K562 (cell line): ENCODE measurements around the gene MARCKSL1. TPM values are rescaled to one million over a fixed set of nuclear protein-coding genes. Genes with fewer than 3 reads are reported as not detected.

Source experiments
- CEBPG ChIP-seq, 3 experiments: fragments of 200-800 bp in 1 of 3; sonication (Bioruptor generic) in 1 of 3; sonication (generic) in 1 of 3; formaldehyde crosslinking in 1 of 3; IDR thresholded peaks in 2 of 3; conservative IDR thresholded peaks in 1 of 3; 2 replicates each; pipeline versions ENCODE4 v1.6.1 to v1.8.0; 2016 to 2022; ENCODE audit warnings: missing compliant biosample characterization in 2 of 3, missing genetic modification characterization in 2 of 3, mild to moderate bottlenecking in 1 of 3, missing genetic modification reagents in 1 of 3
- DDX20 ChIP-seq: fragments of 450-650 bp; IDR thresholded peaks from 2 replicates; pipeline ENCODE4 v1.6.1; 2016; ENCODE audit warnings: missing genetic modification characterization, low read depth, mild to moderate bottlenecking, missing compliant biosample characterization, moderate library complexity
- FOXK1 ChIP-seq: sonication (generic); formaldehyde crosslinking; IDR thresholded peaks from 2 replicates; pipeline ENCODE4 v1.8.0; 2022; ENCODE audit warnings: missing genetic modification reagents, mild to moderate bottlenecking, borderline replicate concordance
- GABPB1 ChIP-seq: sonication (generic); formaldehyde crosslinking; IDR thresholded peaks from 2 replicates; pipeline ENCODE4 v1.8.0; 2022; ENCODE audit warnings: mild to moderate bottlenecking, missing genetic modification reagents
- GTF2E2 ChIP-seq: fragments of 200-800 bp; sonication (Bioruptor generic); IDR thresholded peaks from 2 replicates; pipeline ENCODE4 v1.6.1; 2016; ENCODE audit warnings: missing genetic modification characterization, missing compliant biosample characterization
- HDAC2 ChIP-seq: fragments of 450-650 bp; IDR thresholded peaks from 2 replicates; pipeline ENCODE4 v1.6.1; 2016; ENCODE audit warnings: mild to moderate bottlenecking
- MYC ChIP-seq, 2 experiments: fragments of 250-450 bp in 1 of 2; sonication (Bioruptor Pico) in 1 of 2; IDR thresholded peaks; 2 replicates each; pipeline versions ENCODE4 v1.5.1 to v1.6.1; 2012 to 2021; ENCODE audit warnings: low read depth in 2 of 2, borderline replicate concordance in 1 of 2, improper control_type of control experiment in 1 of 2, low read length in 1 of 2, mild to moderate bottlenecking in 1 of 2, moderate library complexity in 1 of 2
- NFXL1 ChIP-seq: fragments of 450-650 bp; formaldehyde crosslinking; IDR thresholded peaks from 2 replicates; pipeline ENCODE4 v1.4.0; 2021; ENCODE audit warnings: mild to moderate bottlenecking
- SAP30 ChIP-seq: fragments of 200-600 bp; sonication (generic); IDR thresholded peaks from 2 replicates; pipeline ENCODE4 v1.6.1; 2012; ENCODE audit warnings: borderline replicate concordance, low read depth, mild to moderate bottlenecking, moderate library complexity, low read length, control low read depth, inconsistent platforms; ENCODE audit not compliant: insufficient read depth, poor library complexity, severe bottlenecking
- TCF3 ChIP-seq: sonication (generic); formaldehyde crosslinking; IDR thresholded peaks from 2 replicates; pipeline ENCODE4 v1.4.0; 2020; ENCODE audit warnings: mild to moderate bottlenecking, missing genetic modification reagents
- TCF7L2 ChIP-seq: fragments of 150-350 bp; IDR thresholded peaks from 2 replicates; pipeline ENCODE4 v1.6.1; 2016; ENCODE audit warnings: low read depth, mild to moderate bottlenecking, low read length, moderate library complexity
- polyA plus RNA-seq, 8 experiments: library from polyadenylated mRNA; depleted of rRNA in 4 of 8; stranded (reverse) in 5 of 8; unstranded in 3 of 8; fragments of >200 nt; fragmentation: Nextera tagmentation in 2 of 8; fragmentation: Illumina TruSeq in 1 of 8; extraction: Ambion mirVana in 2 of 8; extraction: Trizol in 1 of 8; gene quantifications; 2 replicates each; pipeline versions ENCODE4 v1.2.1 to v1.2.3, GENCODE V29; 2011 to 2014; ENCODE audit warnings: inconsistent platforms in 1 of 8, missing spikeins in 1 of 8
- total RNA-seq, 7 experiments: library from RNA; depleted of rRNA in 6 of 7; stranded (reverse); fragments of >200 nt in 6 of 7; fragmentation: Illumina TruSeq in 2 of 7; extraction: Trizol in 2 of 7; gene quantifications; 2 replicates each; pipeline versions ENCODE4 v1.2.1 to v1.2.3, GENCODE V29; 2011 to 2021; ENCODE audit warnings: low replicate concordance in 1 of 7
- TF ChIP-seq, protein P1 (sequence below): fragments of 200-800 bp; sonication (Bioruptor generic); IDR thresholded peaks from 2 replicates; pipeline ENCODE4 v1.6.1; 2017; ENCODE audit warnings: missing genetic modification characterization, missing compliant biosample characterization
- TF ChIP-seq, protein P2 (sequence below), 3 experiments: fragments of 200-800 bp in 1 of 3; fragments of 250-450 bp in 1 of 3; fragments of 450-650 bp in 1 of 3; sonication (Bioruptor Pico) in 1 of 3; sonication (Bioruptor generic) in 1 of 3; formaldehyde crosslinking in 1 of 3; IDR thresholded peaks; 2 replicates each; pipeline versions ENCODE4 v1.6.1 to v1.8.0; 2016 to 2022; ENCODE audit warnings: mild to moderate bottlenecking in 2 of 3, missing genetic modification characterization in 2 of 3, missing compliant biosample characterization in 1 of 3, moderate library complexity in 1 of 3
- TF ChIP-seq, protein P3 (sequence below): IDR thresholded peaks from 2 replicates; pipeline ENCODE4 v1.6.1; 2011; ENCODE audit not compliant: insufficient read length; ENCODE audit errors: extremely low read depth
- TF ChIP-seq, protein P4 (sequence below): sonication (generic); formaldehyde crosslinking; IDR thresholded peaks from 2 replicates; pipeline ENCODE4 v1.9.0; 2022; ENCODE audit warnings: mild to moderate bottlenecking, missing genetic modification reagents

Gene MARCKSL1
- total and polyA plus RNA-seq, 9 of the 15 experiments (the other 6 are each of a cell fraction or from before 2014, with no cell fraction given): 14.7 to 325 (median 155) TPM

DNA sequence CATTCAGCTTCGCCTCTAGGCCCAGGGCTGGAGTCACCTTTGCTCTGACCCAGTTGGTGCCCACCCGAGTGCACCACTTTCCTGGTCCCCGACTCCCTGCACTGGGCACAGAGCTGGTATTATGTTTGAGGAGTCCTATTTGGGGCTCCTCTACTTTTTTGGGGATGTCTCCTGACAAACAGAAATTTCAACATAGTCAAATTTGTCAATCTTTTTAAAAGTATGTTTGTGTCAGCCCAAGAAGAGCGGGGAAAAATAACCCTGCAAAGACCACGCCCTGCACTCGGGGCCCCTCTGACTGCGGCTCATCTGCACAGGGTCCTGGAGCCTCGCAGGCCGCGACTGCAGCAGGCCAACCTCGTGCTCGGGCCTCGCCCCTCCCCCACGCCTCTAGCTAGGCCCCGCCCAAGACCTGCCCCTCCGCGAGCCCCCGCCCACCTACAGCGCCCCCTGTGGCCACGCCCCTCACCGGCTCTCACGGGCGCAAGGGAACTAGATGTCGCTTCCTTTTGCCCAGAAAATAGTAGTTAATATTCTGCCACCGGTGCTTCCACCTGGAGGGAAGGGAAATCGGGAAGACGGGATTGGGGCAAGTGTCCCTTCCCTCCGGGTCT, 14.9 kb upstream of the MARCKSL1 start (continued):
- TF ChIP-seq, protein P1, sequence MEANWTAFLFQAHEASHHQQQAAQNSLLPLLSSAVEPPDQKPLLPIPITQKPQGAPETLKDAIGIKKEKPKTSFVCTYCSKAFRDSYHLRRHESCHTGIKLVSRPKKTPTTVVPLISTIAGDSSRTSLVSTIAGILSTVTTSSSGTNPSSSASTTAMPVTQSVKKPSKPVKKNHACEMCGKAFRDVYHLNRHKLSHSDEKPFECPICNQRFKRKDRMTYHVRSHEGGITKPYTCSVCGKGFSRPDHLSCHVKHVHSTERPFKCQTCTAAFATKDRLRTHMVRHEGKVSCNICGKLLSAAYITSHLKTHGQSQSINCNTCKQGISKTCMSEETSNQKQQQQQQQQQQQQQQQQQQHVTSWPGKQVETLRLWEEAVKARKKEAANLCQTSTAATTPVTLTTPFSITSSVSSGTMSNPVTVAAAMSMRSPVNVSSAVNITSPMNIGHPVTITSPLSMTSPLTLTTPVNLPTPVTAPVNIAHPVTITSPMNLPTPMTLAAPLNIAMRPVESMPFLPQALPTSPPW (CRISPR knock-in tag): no peak; the same call in 1 of the 2 replicates
- TF ChIP-seq HDAC2: peak; percentile 82; the same call in 1 of the 2 replicates
- TF ChIP-seq FOXK1 (CRISPR knock-in tag): no peak
- peak; percentile 92 for TF ChIP-seq MYC (IDR thresholded peaks at IDR 0.05; ENCODE audit: low read depth, low read length)
- TF ChIP-seq MYC (CRISPR knock-in tag; IDR thresholded peaks at IDR 0.05; ENCODE audit: borderline replicate concordance, low read depth): peak; percentile 93
- TF ChIP-seq, protein P2, sequence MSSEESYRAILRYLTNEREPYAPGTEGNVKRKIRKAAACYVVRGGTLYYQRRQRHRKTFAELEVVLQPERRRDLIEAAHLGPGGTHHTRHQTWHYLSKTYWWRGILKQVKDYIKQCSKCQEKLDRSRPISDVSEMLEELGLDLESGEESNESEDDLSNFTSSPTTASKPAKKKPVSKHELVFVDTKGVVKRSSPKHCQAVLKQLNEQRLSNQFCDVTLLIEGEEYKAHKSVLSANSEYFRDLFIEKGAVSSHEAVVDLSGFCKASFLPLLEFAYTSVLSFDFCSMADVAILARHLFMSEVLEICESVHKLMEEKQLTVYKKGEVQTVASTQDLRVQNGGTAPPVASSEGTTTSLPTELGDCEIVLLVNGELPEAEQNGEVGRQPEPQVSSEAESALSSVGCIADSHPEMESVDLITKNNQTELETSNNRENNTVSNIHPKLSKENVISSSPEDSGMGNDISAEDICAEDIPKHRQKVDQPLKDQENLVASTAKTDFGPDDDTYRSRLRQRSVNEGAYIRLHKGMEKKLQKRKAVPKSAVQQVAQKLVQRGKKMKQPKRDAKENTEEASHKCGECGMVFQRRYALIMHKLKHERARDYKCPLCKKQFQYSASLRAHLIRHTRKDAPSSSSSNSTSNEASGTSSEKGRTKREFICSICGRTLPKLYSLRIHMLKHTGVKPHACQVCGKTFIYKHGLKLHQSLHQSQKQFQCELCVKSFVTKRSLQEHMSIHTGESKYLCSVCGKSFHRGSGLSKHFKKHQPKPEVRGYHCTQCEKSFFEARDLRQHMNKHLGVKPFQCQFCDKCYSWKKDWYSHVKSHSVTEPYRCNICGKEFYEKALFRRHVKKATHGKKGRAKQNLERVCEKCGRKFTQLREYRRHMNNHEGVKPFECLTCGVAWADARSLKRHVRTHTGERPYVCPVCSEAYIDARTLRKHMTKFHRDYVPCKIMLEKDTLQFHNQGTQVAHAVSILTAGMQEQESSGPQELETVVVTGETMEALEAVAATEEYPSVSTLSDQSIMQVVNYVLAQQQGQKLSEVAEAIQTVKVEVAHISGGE (CRISPR knock-in tag; IDR thresholded peaks at IDR 0.05): peak in 1 of 3 experiments; percentile 80; a peak in 1 of 6 replicates
- TF ChIP-seq GABPB1: peak; percentile 76
- peak; percentile 64; the same call in 1 of the 2 replicates for TF ChIP-seq NFXL1 (CRISPR knock-in tag)
- TF ChIP-seq, protein P3, sequence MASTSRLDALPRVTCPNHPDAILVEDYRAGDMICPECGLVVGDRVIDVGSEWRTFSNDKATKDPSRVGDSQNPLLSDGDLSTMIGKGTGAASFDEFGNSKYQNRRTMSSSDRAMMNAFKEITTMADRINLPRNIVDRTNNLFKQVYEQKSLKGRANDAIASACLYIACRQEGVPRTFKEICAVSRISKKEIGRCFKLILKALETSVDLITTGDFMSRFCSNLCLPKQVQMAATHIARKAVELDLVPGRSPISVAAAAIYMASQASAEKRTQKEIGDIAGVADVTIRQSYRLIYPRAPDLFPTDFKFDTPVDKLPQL: no peak
- no peak for TF ChIP-seq DDX20 (tag)
- TF ChIP-seq, protein P4, sequence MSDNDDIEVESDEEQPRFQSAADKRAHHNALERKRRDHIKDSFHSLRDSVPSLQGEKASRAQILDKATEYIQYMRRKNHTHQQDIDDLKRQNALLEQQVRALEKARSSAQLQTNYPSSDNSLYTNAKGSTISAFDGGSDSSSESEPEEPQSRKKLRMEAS: peak; percentile 97
- no peak for TF ChIP-seq GTF2E2 (tag)
- no peak for TF ChIP-seq TCF7L2
- no peak for TF ChIP-seq CEBPG (CRISPR knock-in tag; IDR thresholded peaks at IDR 0.05)
- 0 out of 4 replicates have a peak, but pooled peaks of 1 of the 2 experiments have one; percentile 37 for TF ChIP-seq CEBPG (tag; conservative IDR thresholded peaks at IDR 0.05 in 1 of 2, IDR thresholded peaks at IDR 0.05 in 1 of 2)
- 0 out of 2 replicates have a peak, but pooled peaks have one; percentile 23 for TF ChIP-seq TCF3 (CRISPR knock-in tag)
- TF ChIP-seq SAP30: no peak
